GM19193 (cell line): ENCODE data around the gene KDM1A.

Source experiments
- POLR2A ChIP-seq: IDR thresholded peaks from 4 replicates; pipeline ENCODE4 v1.6.1; 2011; ENCODE audit not compliant: insufficient read depth, insufficient read length; ENCODE audit errors: extremely low read depth

KDM1A gene

DNA sequence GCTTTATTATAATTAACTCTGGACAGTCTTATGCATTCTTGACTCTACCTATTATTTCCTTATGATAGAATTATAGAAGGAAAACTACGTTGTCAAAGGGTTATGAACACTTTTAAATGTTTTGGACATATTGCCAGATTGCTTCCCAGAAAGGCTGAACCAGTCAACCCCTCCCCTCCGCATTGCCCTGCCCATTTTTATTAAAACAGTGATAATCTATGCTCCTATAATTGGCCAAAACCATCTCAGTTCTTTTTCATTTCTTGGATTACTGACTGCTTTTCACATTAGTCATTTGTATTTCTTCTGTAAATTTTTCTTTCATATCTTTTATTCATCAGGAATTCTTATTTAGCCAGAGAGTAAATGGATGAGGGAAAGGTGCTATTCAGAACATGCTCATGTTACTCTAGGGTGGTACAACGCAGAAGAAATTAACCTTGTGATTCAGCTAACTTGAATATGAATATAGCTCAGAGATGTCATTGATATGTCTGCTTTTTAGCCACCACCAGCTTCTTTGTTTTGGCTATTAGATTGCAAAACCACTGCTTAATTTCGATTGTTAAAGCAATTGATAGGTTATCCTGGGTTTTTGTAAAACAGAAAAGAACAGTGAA is 32.1 kb downstream of the KDM1A start:
- TF ChIP-seq POLR2A: no peak

DNA sequence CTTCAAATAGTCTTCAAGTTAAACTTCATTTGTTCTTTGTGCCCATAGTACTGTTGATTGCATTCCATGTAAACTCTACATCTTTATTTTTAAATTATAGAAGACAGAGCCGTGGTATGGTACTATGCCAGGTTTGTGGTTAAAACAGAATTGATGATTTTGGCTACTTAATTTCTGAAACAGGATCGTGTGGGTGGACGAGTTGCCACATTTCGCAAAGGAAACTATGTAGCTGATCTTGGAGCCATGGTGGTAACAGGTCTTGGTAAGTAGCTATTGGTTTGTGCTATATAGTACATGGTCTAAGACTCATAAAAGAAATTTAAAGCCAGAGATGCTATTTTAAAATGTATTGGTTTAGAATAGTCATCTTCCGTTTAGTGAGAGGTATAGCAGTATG is 38.0 kb downstream of the KDM1A start:
- TF ChIP-seq POLR2A: no peak

DNA sequence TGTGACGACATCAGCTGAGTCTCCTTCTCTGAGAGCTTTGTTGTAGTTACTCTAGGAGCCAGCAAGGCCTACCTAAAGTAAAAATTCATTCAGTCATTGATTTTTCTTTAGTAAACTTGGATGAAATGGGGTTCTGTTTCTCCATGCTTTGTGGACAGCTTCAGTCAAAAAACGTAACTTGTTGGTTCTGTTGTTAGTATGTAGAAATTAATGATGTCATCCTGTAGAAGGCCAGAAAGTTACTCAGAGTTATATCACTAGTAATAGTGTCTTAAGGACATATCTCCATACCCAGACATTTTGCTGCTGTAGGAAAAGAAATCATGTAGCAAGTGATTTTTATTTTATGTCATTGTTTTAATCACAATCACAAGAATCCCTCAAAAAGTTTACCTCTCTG is 43.0 kb downstream of the KDM1A start:
- no peak for TF ChIP-seq POLR2A

DNA sequence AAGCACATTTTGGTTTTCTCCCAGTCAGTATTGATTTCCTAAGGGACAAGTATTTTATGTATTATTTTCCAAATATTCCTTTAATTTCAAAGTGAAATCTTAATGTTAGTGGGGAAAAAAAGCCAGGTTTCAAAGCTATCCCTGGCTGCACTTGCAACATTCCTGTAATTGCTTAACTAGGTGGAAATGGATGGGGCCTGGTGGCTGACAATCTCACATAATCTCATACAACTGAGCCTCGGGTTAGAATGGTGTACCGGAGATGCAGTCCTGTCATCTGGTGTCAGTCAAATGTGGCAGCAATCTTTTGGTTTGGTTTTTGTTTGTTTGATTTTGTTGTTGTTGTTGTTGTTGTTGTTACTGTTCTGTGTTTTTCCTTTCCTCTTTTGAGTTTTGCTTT is 46.1 kb downstream of the KDM1A start:
- TF ChIP-seq POLR2A: no peak

DNA sequence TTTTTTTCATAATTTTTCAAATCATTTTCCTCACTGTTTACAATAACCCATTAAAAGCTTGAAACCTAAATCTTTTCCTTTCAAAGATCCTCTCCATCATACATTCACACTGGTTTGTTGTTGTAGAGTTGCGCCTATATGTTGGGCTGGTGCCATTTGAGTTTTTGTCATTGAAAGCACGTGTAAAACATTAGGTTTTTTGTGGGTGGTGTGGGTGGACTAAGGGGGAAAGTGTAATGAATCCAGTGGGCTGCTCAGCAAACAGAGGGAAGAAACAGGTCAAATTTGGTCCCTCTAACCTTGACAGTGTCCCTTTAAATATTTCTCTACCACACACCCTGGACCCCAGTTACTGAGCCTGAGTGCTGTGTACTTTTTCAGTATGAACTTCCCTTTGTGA is 46.8 kb downstream of the KDM1A start:
- TF ChIP-seq POLR2A: no peak

DNA sequence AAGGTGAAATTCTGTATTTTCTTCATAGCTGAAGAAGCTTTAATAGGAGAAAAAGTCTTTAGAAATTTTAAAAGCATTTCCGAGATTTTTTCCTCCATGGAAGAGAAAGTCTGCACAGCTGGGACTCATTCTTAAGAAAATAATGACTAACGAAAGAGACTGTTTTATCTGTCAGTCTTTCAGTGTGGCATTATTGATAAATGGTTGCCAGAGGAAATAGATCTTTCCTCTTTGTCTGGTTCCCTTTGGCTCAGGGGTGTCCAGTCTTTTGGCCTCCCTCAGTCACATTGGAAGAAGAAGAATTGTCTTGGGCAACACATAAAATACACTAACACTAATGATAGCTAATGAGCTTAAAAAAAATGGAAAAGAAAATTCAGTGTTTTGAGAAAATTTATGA is 49.9 kb downstream of the KDM1A start:
- TF ChIP-seq POLR2A: no peak

DNA sequence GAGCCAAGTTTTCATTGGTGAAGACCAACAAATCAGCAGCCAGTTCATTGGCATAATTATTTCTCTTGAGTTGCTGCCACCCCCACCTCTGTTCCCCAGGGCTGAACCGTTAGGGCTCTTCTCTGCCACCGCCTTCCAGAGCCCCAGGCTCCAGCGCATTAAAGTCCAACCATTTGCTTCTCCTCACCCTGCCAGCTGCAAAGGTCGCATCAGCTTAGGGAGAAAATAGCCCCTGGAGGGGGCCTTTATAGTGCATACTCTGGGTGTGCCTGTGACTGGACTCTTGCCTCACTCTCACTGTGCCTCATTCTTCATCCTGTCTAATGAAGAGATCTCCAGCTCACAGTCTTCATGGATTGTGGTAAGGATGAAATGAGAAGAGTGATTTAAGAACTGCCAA is 50.4 kb downstream of the KDM1A start:
- no peak for TF ChIP-seq POLR2A

DNA sequence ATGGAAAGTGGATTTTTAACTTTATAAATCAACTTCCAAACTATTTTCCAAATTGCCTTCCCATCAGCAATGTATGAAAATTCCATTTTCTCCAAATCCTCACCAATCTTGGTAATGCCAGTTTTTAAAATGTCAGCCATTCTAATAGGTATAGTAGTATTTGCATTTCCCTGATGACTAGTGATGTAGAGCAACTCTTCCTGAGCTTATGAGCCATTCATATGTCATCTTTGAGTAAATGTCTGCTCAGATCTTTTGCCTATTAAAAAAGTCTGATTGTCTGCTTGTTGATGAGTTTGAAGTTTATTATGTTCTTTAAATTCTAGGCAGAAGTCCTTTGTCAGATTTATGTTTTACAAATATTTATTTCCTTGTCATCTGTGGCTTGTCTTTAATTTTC is 54.7 kb downstream of the KDM1A start:
- no peak for TF ChIP-seq POLR2A

DNA sequence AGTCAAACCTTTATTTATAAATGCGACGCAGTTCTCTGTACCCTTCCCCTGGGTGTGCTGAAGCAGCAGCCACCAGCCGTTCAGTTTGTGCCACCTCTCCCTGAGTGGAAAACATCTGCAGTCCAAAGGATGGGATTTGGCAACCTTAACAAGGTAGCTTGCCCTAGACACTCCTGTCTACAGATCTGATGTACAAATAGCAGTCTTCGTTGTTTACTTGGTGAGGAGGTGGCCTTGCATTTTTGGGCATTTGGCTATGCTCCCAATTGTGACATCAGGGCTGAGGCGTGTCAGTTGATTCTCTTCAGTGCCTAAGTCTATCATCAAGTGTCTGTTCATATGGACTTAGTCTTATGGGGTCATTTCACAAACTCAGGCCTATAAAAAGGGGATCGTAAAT is 59.8 kb downstream of the KDM1A start:
- TF ChIP-seq POLR2A: no peak

DNA sequence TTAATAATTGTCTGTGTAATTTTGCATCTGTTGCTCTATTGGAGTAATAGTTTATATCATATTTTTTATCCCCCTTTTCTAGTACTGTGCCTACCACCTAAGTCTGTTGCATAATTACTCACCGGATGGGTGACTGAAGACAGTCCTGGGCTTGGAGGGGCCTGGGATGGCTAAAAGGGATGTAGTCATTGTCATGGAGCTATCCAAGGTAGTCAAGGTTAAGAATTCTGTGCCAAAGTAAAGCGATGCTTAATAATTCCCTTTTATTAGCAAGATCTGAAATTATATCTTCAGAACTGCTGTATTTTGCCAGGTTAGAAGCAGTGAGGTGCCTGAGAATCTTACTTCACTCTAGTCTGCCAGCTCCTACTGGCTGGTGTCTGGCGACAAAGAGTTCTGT is 61.6 kb downstream of the KDM1A start:
- no peak for TF ChIP-seq POLR2A

DNA sequence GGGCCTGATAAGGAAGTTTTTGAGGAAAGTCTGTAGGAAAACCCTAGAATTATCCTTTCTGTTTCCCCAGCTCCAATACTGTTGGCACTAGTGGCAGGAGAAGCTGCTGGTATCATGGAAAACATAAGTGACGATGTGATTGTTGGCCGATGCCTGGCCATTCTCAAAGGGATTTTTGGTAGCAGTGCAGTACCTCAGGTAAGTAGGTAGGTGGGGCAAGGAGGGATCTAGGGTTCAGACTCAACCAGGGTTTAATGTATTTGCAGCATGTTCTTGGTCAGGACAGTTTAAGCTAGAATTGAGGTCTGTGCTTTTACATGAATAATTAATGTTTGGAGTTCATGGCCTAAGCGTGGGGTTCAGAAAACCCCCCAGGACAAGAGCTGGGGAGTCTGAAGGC is 62.1 kb downstream of the KDM1A start:
- no peak for TF ChIP-seq POLR2A

DNA sequence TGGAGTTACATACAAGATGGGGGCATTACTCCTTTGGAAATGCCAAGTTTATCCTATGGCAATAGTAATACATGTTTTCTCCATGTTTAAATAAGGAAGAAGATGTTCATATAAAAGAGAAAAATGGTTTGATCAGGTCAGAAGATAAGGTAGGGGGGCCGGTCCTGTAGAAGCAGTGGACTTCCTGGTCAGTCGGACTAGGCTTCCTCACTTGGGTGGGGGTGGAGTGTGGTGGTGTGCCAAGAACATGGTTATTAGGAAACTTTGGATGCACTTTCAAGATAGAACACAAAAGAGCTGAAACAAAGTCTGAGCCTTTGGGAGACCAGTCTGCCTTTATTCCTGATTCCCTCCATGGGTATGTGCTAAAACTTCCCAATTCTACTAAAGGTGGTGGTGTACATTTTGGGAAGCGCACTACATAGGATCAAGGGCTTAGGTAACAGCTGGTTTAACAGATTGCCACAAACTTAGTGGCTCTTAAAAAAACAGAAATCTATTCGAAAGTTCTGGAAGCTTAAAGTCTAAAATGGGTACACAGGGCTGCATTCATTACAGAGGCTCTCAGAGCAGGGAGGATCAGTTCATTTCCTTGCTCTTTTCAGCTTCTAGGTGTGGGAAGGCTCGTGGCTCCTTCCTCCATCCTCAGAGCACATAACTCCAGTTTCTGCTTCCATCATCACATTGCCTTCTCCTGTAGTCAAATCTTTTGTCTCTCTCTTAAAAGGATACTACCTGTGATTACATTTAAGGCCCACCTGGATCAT is 64.6 kb downstream of the KDM1A start:
- no peak for TF ChIP-seq POLR2A

DNA sequence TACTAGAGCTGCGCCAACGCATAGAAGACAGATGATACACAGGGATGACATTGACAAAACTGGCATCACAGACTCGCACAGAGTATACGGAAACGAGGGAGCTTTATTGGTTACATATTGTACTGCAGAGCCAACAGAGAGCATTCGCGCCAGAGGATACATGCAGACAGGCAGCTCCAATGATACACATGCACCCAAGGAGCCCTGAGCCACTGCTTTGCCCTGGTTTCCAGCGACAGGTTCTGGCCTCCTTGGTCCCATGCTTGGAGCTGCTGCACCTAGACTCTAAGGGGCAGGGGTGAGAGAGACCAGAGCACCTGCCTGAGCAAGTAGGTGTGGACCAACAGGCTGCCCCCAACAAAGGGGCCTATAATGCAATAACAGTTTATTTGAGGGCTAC is 65.6 kb downstream of the KDM1A start:
- TF ChIP-seq POLR2A: no peak

DNA sequence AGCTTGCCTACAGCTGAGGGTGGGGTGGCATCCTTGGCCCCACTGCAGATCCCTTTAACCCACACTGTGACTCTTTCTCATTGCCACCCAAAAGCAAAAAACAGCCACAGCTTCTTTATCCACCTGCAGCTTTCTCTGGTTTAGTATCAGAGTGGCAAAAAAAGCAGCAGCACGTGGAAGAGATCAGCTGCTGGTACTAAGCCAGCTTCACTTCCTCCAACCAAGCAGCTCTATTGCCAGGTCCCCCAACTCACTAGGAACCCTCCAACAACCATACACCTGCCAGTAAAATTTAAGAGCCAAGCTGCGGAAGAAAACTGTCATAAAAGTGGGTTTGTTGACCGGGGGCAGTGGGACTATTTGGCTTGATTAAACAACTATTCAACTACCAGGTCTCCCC is 66.4 kb downstream of the KDM1A start:
- no peak for TF ChIP-seq POLR2A

DNA sequence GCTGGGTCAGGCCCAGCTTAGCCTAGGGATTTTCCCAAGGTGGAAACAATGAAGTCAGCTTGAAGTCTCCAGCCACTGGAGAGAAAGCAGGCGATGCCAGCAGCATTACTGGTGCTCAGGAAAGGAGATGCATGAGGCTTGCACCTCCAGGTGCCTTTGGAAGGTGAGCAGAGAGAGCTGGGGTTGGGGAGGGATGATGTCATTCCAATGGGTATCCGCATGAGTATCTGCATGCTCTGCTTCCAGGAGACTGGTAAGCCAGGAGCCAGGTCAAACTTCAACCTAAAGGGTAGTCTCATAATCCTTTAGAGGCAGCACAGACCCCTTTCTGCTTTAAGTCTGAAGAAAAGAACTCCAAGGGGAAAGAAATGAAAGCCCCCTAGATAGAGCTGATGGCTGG is 68.8 kb downstream of the KDM1A start:
- TF ChIP-seq POLR2A: no peak

DNA sequence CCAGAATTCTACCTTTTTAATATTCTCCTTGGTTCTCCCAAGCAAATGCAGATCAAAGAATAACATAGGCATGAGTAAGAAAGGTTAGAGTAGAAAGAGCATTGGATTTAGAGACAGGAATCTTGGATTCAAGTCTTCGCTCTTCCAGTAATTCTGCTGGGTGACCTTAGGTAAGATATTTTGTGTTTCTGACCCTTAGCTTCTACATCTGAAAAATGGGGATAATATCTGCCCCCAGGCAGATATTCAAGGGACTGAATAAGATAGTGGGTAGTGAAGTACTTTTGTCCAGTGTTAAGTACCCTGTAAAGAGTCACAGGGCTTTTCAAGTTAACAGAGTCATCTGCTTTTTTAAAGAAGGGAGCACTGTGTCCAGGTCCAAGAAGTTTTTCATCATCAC is 70.8 kb downstream of the KDM1A start:
- no peak for TF ChIP-seq POLR2A
